Renal pelvis (tissue), 4 donors: ENCODE data around the gene GPATCH2. TPM values are rescaled to one million over a fixed set of nuclear protein-coding genes. Genes with fewer than 3 reads are reported as not detected.
"Not testable (repeated sequence)": the region's sequence is repeated elsewhere in the genome, so short reads cannot be mapped to it uniquely, and the experiment has no call there.

Experiments used
- DNase-seq: peaks from one replicate; pipeline ENCODE4 v3.0.0-alpha.2; 2013
- polyA plus RNA-seq, 3 donors: library from polyadenylated mRNA; unstranded; fragments of 120-200 nt; gene quantifications; one replicate each; pipeline ENCODE4 v1.2.1, GENCODE V29; 2013; ENCODE audit not compliant: insufficient read length in 3 of 3

The GPATCH2 gene
- polyA plus RNA-seq, 3 donors = 22.3 to 24.9 (median 22.6) TPM

GRCh38 chr1:217457016-217457415 lies 173.9 kb downstream of the GPATCH2 start:
- DNase-seq = no peak

- no peak for DNase-seq
Measured at GRCh38 chr1:217456261-217456660, 174.6 kb downstream of the GPATCH2 start.

GRCh38 chr1:217453816-217454215 lies 177.1 kb downstream of the GPATCH2 start:
- DNase-seq = no peak

GRCh38 chr1:217449370-217449769 lies 181.5 kb downstream of the GPATCH2 start:
- DNase-seq = no peak

GRCh38 chr1:217443845-217444244 lies 187.0 kb downstream of the GPATCH2 start:
- no peak for DNase-seq

- no peak for DNase-seq
Measured at GRCh38 chr1:217437376-217437775, 193.5 kb downstream of the GPATCH2 start.

GRCh38 chr1:217435204-217435603 lies 195.7 kb downstream of the GPATCH2 start:
- no peak for DNase-seq

DNA sequence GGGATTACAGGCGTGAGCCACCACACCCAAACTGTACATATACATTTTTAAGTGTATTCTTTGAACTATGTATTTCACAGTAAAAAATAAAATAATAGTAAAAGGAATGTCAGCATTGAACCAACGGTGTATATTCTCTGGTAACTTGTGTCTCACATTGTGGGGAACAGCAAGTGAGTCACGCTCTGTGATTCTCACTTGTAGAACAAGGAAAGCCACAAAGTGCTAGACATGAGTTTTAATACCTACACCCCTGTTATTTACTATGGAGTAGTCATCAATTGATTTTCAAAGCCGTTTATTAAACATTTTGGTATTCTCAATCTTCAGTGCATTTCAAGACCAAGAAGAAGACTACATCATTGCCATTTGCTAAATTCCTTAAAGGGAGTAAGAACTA lies 197.2 kb downstream of the GPATCH2 start:
- no peak for DNase-seq

DNA sequence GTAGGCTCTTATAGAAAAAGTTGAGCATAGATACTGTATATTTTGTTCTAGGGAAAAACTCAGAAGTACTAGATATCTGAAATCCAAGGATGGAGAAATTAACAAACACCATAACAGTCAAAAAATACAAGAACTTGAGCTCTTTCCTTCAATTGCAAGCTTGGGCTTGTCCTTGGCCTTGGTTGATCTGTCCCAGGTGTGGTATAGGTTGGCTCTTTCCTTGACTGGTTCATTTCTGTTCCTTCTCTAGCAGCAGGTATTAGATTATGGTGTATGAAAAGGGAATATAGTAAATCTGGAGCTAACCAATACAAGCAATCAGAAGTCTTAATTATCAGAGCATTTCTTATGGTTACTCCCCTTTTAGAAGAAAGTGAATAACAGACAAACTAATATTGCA lies 198.6 kb downstream of the GPATCH2 start:
- DNase-seq = no peak

DNA sequence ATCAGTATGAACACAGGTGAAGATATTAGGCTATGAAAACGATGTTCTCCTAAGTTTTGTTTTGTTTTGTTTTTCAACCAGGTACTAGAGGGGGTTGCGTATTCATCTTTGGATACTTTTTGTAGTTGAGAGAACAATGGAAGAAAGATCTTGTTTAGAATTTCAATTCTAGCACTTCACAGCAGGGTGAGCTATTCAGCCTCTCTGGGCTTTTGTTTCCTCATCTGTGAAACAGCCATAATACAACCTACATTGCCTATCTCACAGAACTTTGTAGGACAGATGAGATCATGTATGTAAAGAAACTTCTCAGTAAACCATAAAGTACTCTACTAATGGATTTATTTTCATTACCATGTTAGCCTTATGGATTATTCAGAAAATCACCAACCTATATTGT lies 199.5 kb downstream of the GPATCH2 start:
- no peak for DNase-seq

DNA sequence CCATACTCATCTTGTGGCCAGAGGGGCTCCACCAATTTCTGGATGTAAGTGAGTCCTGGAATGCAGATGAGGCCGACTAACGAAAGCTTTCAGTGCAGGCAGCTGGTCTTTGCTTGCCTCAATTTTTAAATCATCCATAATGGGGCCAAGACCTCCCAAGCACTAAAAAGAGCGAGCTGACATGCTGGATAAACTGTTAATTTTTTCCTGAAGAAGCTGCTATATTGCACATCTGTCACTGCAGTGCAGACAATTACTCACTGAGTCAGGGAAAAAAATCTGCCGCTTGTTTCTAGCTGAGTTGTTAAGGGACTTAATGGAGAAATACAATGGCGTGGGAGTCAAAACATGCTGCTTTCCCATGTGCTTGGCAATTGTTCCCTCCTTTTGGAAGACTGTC lies 205.5 kb downstream of the GPATCH2 start:
- peak; percentile 26 for DNase-seq

DNA sequence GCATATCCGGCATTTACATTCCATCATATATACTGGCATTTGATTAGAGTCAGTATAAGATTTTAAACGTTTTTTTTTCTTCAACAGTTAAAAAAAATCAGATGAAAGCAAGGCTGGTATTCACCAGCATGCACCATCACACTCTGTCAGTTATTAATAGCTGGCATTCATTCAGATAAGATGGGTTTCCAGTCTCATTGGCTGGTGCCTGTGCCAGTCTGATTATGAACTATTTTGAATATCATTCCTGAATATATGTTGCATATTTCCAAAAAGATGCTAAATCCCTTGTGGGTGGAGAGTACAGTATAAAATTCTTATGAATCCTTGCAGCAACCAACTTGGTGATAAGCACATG lies 211.7 kb downstream of the GPATCH2 start:
- no peak for DNase-seq

GRCh38 chr1:217418269-217419193 lies 212.4 kb downstream of the GPATCH2 start:
- DNase-seq = no peak

DNA sequence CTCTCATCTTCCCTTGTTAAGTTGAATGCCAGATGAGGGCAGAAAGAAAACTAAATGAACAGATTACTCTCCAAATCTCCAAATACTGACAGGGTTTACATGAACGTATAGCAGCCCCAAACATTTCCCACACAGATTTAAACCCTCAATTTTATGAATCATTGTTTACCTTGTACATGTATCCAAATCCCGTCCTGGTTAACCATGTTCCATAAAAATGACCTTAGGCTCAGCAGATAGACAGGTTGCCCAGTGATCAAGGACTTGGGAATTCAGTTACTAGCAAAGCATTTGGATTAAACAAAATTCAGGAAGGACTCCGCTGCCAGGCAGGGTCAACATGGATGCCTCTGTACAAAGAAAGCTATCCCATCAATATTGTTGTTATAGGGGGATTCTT lies 213.5 kb downstream of the GPATCH2 start:
- no peak for DNase-seq

- no peak for DNase-seq
Measured at GRCh38 chr1:217407534-217408001, 223.3 kb downstream of the GPATCH2 start.

- DNase-seq = peak; percentile 37
Measured at GRCh38 chr1:217403026-217403720, 227.7 kb downstream of the GPATCH2 start.

- no peak for DNase-seq
Measured at GRCh38 chr1:217402301-217402700, 228.6 kb downstream of the GPATCH2 start.

DNA sequence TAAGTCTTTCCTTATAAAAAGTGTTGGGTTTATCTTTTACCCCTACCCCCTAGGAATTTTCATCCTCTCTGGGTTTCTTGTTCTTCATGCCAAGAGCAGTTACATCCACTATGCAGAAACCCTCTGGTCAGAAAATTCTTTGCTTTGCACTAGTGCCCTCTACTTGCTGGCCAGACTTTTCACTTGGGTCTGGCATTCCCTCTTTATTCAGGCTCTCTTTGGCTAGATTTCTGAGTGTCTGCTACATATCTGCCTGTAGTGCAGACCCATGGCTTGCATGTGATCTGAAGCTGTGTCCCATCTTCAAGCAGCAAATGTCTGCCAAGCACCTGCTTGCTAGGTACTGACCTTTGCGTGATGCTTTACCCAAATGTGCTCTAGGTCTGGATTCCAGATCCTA lies 237.0 kb downstream of the GPATCH2 start:
- DNase-seq = no peak

DNA sequence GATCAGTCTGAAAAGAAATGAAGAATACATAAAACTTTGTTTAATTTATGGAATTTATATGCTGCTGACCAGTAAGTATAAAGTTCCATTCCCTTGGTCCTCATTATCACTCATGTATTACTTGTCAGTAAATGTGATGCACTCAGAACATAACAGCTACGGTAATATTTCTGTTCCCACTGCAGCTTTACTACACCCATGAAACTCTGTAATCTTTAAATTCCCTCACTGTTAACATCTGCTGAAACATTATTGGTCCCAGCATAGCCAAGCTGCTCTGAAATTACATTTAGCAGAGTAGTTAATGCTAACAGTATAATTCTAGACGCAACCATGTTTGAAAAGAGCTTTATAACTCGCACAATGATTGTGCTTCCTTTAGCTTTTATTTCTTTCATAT lies 238.4 kb downstream of the GPATCH2 start:
- no peak for DNase-seq

GRCh38 chr1:217389895-217390294 lies 241.0 kb downstream of the GPATCH2 start:
- no peak for DNase-seq

GRCh38 chr1:217388522-217389065 lies 242.3 kb downstream of the GPATCH2 start:
- DNase-seq = no peak

GRCh38 chr1:217381773-217382172 lies 249.1 kb downstream of the GPATCH2 start:
- DNase-seq = not testable (repeated sequence)

DNA sequence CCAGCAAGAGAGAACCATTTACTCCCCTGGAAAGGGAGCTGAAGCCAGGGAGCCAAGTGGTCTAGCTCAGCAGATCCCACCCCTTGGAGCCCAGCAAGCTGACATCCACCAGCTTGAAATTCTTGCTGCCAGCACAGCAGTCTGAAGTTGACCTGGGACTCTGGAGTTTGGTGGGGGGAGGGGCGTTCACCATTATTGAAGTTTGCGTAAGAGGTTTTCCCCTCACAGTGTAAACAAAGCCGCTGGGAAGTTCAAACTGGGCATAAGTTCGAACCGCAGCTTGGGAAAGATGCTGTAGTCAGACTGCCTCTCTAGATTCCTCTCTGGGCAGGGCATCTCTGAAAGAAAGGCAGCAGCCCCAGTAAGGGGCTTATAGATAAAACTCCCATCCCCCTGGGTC lies 251.1 kb downstream of the GPATCH2 start:
- not testable (repeated sequence) for DNase-seq
